ENCODE measurements around the gene TFIP11.
A peak's percentile ranks its signal among the peaks of the same experiment; 100 is the strongest.

The TFIP11 gene

DNA sequence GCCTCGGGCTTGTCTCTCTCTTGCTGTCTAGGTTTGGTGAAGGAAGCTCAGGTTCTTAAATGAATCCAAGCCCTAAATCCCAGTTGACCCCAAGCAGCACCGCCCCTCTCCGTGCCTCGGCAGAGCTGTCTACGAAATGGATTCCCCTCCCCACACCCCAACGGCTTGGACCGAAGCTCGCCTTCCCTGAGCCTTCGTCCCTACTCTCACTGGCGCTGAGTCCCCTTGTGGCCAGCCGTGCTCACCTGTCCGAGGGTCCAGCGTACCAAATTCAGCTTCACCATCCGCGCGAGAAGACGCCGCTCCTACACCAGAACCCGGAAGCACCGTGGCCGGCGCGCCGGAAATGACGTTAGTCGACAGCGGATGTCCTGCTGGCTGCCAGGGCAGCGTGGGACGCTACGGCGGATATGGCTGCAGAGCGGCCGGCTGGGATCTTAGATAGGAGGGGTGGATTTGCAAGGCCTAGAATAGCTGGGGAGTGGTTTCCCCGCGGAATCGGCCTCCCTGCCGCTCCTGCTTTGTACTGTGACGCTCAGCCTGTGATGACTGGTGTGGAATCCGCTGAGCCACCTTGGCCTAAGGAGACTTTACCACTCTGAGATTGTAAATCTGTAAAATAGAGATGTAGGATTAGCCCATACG, at the start of gene TFIP11:
Gene TFIP11, minus strand, starts transcription at position 325 of the 645 bp plus-strand sequence. CDS start 2,201 bp downstream, outside the sequence.
- peak; percentile 92 for DNase-seq

DNA sequence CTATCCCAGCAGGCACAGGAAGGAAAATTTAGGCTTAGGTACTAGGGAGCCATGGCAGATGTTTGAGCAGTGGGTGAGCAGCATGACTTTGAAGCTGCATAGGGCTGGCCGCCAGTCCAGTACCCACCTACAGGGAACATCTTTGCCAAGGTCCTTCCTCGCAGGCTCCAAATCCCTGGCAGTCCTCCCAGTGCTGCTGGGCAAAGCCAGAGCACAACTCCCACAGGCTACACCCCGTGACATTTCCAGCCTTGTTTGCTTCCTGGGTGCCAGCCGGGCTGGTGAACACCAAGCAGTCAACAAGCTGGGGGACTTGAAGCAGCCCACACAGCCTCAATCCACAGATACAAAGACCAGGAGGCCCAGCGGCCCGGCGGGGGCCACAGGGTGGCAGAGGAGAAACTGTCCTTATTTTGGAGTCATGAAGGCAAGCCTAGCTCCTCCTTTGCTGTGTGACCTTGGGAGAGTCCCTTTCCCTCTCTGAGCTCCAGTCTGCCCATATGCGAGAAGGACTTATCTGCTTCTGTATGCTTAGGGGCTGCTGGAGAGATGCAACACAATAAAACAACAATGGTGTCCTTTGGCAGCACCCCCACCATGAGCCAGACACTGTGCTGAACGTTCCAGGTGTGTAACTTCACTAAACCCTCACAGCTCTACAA, 49.6 kb upstream of the TFIP11 start:
- no peak for DNase-seq

DNA sequence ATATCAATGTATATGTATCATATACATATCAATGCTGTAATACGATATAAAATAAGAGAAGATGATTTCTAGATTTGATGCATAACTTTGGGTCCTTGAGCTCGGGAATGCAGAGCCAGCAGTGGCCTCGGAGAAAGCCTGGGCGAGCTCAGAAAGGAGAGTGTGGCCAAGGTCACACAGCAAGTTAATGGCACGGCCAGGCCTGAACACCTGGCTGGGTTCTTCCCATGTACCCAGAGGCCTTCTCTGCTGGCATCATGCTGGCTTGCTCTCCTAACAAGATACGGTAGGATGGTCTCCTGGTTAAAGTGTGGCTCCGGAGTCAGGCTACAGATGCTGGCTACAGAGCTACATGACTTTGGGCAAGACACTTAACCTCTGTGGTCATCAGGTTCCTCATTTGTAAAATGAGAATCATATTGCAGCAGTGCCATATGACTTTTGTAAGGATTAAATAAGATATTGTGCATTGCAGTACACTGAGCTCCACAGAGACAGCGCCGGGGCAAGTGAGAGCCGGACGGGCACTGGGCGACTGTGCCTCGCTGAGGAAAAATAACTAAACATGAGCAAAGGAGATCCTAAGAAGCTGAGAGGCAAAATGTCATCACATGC, 47.8 kb upstream of the TFIP11 start:
- DNase-seq = no peak

DNA sequence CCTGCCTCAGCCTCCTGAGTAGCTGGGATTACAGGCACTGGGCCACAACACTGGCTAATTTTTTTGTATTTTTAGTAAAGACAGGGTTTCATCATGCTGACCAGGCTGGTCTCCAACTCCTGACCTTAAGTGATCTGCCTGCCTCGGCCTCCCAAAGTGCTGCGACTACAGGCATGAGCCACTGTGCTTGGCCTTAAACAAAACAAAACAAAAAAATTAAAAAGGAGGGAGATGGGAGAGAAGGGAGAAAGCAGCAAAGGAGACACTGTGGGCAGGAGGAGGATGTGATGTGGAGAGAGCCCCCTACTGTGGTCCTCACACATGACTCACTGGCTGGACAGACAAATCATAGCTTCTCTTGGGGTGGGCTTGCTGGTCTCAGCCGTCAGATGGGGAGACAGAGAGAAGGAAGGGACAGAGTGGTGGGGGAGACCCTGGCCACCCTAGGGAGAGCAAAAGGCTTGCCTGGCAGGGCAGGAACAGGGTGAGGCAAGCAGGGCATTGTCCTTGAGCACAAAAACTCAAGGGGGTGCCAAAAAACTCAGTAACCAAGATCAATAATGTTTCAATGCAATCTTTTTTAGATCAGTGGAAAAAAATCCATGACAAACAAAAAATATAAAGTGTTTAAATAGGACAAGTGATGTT, 46.1 kb upstream of the TFIP11 start:
- no peak for DNase-seq

DNA sequence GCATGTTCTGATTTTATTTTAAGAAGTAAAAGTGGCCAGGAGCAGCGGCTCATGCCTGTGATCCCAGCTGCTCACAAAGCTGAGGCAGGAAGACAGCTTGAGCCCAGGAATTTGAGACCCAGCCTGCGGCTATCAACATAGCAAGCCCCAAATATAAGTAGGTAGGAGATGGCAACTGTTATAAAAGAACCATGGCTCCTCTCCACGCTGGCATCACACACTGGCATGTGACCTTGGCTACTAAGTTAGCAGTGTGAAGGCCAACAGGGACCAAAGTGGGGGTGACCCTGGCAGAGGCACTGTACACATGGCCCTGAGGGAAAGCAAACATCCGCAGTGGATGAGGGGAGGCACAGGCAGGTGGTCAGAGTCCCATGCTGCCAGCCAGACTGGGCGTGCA, 44.6 kb upstream of the TFIP11 start:
- no peak for DNase-seq

DNA sequence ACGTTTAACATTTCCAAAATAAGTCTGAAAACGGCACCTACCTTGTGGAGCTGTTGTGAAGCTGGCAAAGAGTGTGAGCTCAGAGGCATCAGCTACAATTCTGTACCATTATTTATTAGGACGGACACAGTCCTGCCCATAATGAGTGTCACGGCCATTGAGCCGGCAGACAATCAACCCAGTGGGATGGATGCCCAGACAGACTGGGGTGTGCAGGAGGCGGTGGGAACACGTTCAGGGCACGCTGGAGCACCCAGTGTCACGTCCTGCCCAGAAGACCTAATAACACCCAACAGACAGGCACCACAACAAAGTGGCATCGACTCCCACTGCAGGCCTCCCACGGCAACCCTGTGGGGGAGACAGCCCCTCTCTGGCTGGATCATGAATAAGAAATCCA, 43.2 kb upstream of the TFIP11 start:
- DNase-seq = no peak

DNA sequence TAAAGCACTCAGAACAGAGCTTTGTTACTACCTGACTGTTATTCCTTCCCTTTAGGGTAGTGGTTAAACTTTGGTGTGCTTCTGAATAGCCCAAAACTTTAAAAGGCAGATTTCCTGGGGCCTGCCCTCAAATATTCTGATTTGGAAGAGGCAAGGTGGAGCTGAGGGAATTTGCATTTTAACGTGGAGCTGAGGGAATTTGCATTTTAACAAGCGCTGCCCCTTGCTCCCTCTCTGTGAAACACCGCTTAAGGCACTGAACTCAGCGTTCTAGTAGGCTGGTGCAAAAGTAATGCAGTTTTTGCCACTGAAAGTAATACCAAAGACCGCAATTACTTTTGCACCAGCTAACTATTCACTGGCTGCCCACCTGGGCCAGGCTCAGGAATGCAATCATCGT, 42.7 kb upstream of the TFIP11 start:
- no peak for DNase-seq

DNA sequence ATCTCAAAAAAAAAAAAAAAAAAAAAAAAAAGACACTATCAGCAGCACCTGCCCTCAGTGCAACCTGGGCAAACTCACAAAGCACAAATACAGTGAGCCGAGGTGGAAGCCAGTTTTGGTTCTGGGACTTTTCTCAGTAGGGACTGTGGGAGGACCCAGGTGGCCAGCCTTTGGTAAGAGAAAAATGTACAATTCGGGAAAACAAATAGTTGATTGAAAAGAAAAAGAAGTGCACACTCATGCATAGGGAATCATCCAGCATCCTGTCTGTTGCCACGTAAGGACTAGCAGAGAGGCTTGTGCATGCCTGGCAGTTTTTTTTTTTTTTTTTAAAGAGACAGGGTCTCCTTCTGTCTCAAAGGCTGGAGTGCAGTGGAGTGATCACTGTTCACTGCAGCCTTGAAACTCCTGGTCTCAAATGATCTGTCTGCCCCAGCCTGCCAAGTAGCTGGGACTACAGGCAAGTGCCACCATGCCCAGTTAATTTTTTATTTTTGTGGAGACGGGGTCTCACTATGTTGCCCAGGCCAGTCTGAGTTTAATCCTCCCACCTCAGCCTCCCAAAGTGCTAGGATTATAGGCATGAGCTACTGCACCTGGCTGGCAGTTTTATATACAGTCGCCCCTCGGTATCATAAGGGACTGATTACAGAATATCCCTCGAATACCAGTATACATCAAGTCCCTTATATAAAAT, 40.9 kb upstream of the TFIP11 start:
- DNase-seq = no peak

DNA sequence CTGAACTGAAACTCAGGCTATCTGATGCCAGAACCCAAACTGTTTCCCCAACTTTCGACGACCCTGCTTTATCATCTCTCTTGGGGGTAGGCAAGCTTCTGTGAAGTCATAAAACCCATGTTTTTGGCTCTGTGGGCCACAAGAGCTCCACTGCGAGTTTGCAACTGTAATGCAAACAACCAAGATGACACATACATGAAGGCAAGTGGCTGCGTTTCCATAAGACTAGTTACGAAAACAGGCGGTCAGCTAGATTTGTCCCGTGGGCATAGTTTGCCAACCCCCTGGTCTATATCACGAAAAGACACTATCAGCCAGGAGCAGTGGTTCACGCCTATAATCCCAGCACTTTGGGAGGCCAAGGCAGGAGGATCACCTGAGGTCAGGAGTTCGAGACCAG, 40.2 kb upstream of the TFIP11 start:
- no peak for DNase-seq

DNA sequence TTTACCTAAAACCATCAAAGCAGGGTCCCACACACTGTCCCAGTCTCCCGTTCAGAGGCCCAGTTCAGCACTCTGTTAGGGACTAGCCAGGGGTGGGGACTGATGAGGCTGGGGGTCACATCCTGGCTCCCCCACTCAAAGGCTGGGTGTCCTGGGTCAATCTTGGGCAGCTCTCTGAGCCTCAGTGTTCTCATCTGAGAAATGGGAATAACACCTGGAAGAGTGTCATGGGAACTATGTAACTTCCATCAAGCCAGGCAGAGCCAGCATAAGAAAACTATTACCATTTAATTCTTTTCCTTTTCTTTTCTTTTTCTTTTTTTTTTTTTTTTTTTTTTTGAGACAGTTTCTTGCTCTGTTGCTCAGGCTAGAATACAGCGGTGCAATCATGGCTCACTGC, 39.3 kb upstream of the TFIP11 start:
- DNase-seq = no peak

DNA sequence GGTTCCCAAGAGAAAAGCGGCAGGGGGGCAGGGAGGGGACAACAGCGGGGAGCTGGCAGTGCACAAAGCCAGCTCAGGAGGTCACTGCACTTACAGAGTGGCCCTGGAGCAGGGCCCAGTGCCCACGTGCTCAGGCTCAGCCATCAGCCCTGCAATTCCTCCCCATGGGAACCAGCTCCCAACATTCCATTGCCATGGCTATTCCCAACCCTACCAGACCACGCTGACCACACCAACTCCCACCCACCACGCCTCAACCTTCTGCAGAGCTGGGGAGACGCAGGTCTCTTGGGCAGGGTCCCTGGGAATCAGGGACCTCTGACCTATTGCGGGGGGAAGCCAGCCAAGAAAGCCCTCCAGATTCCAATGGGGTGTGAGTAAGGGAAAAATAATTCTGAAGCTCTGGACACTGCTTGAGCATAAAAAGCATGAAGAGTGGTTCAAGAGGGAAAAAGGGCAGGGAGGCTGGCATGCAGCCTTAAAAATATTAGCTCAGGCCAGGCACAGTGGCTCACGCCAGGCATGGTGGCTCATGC, 38.3 kb upstream of the TFIP11 start:
- DNase-seq = no peak

DNA sequence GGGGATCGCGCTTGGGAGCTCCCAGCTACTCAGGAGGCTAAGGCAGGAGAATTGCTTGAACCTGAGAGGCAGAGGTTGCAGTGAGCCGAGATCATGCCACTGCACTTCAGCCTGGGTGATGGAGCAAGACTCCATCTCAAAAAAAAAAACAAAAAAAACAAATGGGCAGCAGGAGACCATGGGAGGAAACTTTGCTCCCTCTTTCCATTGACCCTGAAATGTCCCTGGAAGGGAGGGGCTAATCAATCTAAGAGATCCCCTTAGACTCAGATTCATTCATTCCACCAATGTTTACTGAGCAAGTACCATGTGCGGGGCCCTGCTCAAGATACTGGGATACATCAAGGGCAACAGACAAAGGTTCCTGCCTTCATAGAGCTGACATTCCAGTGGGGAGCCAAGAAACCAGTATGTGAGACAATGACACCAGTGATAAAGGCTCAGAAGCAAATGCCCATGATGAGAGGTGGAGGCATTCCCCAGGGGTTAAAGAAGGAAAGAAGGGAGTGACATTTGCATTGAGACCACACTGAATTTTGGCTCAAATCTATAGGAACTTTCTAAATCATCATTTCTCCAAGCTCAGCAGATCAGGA, 37.7 kb upstream of the TFIP11 start:
- no peak for DNase-seq

DNA sequence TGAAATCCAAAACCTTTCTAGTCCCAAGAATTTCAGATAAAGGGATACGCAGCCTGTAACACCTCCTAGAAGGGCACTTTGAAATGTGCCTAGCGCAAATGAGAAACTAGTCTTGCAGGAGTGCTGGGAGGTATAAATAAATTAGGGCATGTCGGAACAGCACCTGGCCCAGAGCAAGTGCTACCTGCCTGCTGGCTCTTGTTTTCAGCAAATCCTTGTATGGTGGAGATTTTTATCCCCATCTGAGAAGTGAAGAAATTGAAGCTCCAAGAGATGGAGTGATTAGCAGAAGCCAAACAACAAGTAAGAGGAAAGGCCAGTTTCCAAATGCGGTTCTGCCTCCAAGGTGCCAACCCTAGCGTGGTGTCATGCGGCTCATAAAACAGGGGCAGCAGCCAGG, 36.7 kb upstream of the TFIP11 start:
- DNase-seq = no peak

DNA sequence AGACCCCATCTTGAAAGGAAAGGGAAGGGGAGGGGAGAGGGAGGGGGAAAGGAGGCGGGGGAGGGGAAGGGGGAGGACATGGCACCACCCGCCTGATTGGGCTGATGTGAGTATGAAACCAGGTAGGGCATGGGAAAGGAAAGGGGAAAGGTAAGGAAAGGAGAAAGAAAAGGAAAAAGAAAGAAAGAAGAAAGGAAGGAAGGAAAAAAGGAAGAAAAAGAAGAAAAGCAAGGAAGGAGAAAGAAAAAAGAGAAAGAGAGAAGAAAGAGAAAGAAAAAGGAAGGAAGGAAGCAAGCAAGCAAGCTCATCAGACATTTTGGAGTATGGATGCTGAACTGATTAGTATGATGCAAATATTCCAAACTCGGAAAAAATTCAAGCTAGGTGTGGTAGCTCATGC, 36.0 kb upstream of the TFIP11 start:
- no peak for DNase-seq

DNA sequence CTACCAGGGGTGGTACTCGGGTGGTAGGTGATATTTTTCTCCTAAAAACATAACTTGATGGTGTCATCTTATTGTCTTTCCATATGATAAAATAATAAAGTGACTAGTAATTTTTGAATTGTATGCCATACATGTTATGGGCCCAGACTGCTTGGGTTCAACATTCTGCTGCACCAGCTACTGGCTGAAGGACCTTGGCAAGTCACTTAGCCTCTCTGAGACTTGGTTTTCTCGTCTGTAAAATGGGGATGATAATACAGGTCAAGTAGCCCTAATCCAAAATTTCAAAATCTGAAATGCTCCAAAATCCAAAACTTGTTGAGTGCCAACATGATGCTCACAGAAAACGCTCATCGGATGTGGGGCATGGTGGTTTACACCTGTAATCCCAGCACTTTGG, 35.6 kb upstream of the TFIP11 start:
- no peak for DNase-seq

DNA sequence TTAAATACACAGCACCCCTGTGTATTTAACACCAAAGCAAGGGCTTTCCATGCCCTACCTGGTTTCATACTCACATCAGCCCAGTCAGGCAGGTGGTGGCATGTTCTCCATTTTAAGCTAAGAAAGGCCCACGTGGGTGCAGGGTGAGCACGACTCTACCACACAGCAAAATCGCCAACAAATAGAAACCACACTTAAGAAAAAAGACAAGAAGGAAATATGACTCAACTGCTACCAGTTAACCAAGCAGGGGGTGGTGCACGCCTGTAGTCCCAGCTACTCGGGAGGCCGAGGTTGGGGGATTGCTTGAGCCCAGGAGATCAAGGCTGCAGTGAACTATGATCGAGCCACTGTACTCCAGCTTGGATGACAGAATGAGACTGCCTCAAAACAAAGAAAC, 35.2 kb upstream of the TFIP11 start:
- DNase-seq = peak; percentile 19

DNA sequence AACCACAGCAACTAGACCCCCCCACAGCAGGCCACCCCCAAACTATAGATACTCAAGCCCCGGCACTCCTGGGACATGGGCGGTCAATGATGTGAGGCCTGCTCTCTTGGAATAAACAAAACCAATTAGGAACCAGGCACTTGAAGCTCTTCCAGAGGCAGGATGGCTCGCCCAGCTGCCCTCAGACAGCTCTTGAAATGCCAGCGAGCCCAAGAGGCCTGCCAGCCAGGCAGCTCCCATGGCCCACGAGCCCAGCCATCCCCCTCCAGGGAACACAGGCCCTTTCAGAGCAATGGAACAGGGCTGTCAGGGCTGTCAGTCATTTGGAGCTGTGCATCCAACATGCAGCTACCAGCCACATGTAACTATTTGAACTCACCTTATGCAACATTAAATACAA, 34.0 kb upstream of the TFIP11 start:
- no peak for DNase-seq

DNA sequence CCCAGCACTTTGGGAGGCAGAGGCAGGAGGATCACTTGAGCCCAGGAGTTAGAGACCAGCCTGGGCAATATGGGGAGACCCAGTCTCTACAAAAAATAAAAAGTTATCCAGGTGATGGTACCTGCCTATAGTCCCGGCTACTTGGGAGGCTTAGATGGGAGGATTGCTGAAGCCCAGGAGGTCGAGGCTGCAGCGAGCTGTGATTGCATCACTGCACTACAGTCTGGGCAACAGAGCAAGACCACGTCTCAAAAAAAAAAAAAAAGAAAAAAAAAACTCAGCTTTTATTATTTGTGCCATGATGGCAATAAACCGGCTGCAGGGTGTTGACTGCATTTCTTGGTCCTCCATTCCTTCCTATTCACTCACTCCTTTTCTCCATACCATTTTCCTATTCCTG, 33.6 kb upstream of the TFIP11 start:
- DNase-seq = no peak

DNA sequence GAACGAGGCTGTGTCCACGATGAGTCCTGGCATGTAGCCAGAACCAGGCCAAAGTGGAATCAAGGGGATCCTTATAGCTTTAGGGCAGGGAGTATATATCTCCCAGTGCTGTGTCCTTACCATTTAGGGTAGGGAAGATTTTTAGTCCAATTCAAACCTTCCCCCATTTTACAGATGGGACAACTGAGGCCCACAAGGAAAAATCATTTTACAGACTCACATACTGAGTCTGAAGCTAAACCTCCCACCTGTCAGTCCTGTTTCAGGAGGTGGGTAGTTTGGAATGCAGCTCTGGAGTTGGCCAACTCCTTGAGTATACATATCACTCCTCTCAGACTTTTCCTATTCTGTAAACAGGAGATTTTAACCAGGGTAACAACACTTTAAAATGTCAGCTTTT, 33.1 kb upstream of the TFIP11 start:
- no peak for DNase-seq

DNA sequence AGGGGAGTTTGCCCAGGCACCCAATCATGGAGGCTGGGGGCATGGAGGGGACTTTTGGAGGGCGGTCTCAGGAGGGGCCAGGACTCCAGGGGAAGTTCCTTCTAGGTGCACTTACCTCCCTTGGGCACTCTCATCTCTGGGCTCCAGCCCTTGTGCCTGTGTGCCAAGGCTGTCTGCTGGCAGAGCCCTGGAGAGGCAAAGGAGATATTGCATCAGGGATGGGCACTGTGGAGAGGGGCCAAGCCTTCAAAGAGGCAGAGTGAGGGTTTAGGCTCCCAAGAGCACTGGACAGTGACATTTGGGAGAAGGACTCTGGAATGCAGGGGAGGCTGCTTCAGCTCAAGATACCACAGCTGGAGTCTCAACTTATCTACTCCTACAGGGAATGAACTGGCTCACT, 32.2 kb upstream of the TFIP11 start:
- no peak for DNase-seq

DNA sequence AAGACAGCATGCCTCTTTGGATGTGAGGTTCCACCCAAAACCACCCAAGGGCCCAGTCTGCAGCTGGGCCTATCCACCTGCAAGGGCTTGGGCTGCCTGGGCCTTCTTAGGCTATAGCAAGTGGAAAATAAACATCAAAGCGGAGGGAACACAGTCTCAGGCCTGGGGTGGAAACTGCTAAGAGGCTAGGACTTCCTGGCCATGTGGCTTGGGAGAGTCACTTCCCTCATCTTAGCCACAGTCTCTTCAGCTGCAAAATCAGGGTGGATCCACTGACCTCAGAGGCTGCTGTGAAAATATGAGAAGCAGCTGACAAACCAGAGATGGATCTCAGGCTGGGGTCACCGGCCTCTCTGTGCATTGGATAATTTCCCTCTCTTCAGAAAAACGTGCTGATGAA, 30.6 kb upstream of the TFIP11 start:
- DNase-seq = no peak

DNA sequence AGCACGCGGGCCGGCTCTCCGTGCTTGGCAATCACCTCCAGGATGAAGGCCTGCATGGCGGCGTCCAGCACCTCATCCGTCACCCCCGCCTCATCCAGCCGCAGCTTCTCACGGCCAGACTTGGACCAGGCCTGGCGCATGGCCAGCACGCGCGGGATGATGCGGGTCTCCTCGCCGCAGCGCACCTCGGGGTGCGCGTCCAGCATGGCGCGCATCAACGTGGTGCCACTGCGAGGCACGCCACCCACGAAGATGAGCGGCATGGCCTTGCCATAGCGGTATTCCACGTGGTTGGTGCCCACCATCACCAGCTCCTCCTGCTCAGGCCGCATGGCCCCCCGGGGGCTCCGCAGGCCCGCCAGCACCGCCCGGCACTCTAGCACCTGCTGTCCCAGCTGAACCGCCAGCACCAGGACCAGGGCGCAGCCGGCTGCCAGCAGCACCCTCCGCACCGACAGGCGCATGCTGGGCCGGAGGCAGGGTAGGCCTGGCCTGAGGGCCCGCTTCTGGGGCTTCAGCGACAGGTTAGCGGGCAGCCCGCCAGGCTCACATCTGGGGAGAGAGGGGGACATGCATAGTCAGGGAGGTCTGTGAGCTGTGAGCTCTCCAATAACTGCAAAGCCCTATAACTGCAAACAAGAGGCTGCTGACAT, 29.0 kb upstream of the TFIP11 start:
- no peak for DNase-seq

All from stimulated activated CD4-positive, alpha-beta T cell treated with anti-CD3 and anti-CD28 coated beads, Interleukin-4, amount 100 ng/mL, for 1 hour (primary cell).